PC-9 (cell line): Measurements from ENCODE around the gene OR10P1. TPM values are rescaled to one million over a fixed set of nuclear protein-coding genes. Genes with fewer than 3 reads are reported as not detected.

Experiments
- BruUV-seq: library from RNA; stranded (reverse); fragments of 400-500 nt; replicated peaks from 2 replicates; lab custom pipeline; 2021; lab: Mats Ljungman, UMichigan
- CTCF ChIA-PET: fragments of 300-600 bp; sonication (Branson Sonifier 250); formaldehyde crosslinking; loops from one replicate; lab custom pipeline; 2022; ENCODE audit warnings: antibody characterized with exemption; lab: Charles Lee
- POLR2A ChIA-PET: fragments of 300-600 bp; sonication (Branson Sonifier 250); formaldehyde crosslinking; loops from one replicate; lab custom pipeline; 2022; ENCODE audit warnings: antibody characterized with exemption; ENCODE audit not compliant: unreplicated experiment; lab: Charles Lee
- DNase-seq, 2 experiments: peaks; one replicate each; pipeline versions ENCODE4 v3.0.0 to v3.0.0-alpha.2; 2015 to 2022; ENCODE audit warnings: mixed read lengths in 1 of 2
- H2AFZ ChIP-seq: fragments of 200-600 bp; sonication (generic); 2 replicates; pipeline ENCODE4 v1.8.1; 2017; ENCODE audit warnings: antibody characterized with exemption
- H3F3A ChIP-seq: fragments of 200-600 bp; sonication (generic); 2 replicates; pipeline ENCODE4 v1.8.1; 2017; ENCODE audit warnings: antibody characterized with exemption, mild to moderate bottlenecking, low read depth; ENCODE audit not compliant: insufficient read depth
- H3K27ac ChIP-seq: fragments of 200-600 bp; sonication (generic); 2 replicates; pipeline ENCODE4 v1.6.1; 2016; ENCODE audit warnings: mixed run types
- H3K27me3 ChIP-seq: fragments of 200-600 bp; sonication (generic); 2 replicates; pipeline ENCODE4 v1.6.1; 2016; ENCODE audit warnings: low read depth, mixed run types; ENCODE audit not compliant: insufficient read depth
- H3K36me3 ChIP-seq: fragments of 200-600 bp; sonication (generic); 2 replicates; pipeline ENCODE4 v1.6.1; 2016; ENCODE audit warnings: low read depth, mixed run types
- H3K4me1 ChIP-seq: fragments of 200-600 bp; sonication (generic); replicated peaks from 2 replicates; pipeline ENCODE4 v1.6.1; 2016; ENCODE audit warnings: mixed run types; ENCODE audit not compliant: insufficient read depth
- H3K4me2 ChIP-seq: fragments of 200-600 bp; sonication (generic); 2 replicates; pipeline ENCODE4 v1.6.1; 2017; ENCODE audit warnings: mixed run types
- H3K4me3 ChIP-seq: fragments of 200-600 bp; sonication (generic); 2 replicates; pipeline ENCODE4 v1.6.1; 2016; ENCODE audit warnings: mixed run types
- H3K79me2 ChIP-seq: fragments of 200-600 bp; sonication (generic); 2 replicates; pipeline ENCODE4 v1.6.1; 2017; ENCODE audit warnings: low read depth, mixed run types
- H3K9me2 ChIP-seq: fragments of 200-600 bp; sonication (generic); 2 replicates; pipeline ENCODE4 v1.8.1; 2017; ENCODE audit warnings: mild to moderate bottlenecking; ENCODE audit not compliant: insufficient read depth
- H3K9me3 ChIP-seq: fragments of 200-600 bp; sonication (generic); 2 replicates; pipeline ENCODE4 v1.8.1; 2016; ENCODE audit warnings: low read depth; ENCODE audit not compliant: insufficient read depth
- H4K20me1 ChIP-seq: fragments of 200-600 bp; sonication (generic); 2 replicates; pipeline ENCODE4 v1.8.1; 2017; ENCODE audit not compliant: insufficient read depth
- EZH2 ChIP-seq: fragments of 200-600 bp; sonication (generic); IDR thresholded peaks from 2 replicates; pipeline ENCODE4 v1.8.0; 2017; ENCODE audit warnings: antibody characterized with exemption, low read depth
- intact Hi-C: fragments of 100-400 bp; cut with micrococcal nuclease; formaldehyde crosslinking; loops from one replicate; pipeline ENCODE4 v1.10.0; 2022; ENCODE audit not compliant: unreplicated experiment
- total RNA-seq: library from RNA; stranded (reverse); gene quantifications from 2 replicates; pipeline ENCODE4 v1.2.3, GENCODE V29; 2021
- TF ChIP-seq, protein P1 (sequence below): fragments of 200-600 bp; sonication (generic); conservative IDR thresholded peaks from 2 replicates; pipeline ENCODE4 v1.6.1; 2017; ENCODE audit warnings: mixed run types, antibody characterized with exemption, mild to moderate bottlenecking, moderate library complexity

Gene OR10P1
- total RNA-seq, 1 experiment from 2014 or later = not detected

DNA sequence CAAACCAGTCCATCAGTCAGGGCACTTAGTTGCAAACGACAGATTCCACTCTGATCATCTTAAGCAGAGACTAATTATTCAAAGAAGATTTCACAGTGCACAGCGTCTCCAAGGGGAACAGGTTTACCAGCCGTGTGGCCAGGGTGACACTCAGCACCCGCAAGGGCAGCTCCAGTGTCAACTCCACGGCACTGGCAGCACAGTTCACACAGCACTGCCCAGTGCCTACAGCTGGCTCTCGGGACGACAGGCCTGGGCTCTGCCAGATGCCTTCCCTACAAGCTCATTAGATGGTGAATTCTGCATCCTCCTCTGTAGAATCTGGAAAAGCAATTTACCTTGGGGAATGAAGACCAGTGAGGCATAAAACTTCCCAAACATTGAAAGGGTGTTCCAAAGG, 4.9 kb downstream of the OR10P1 start:
- H3K4me1 ChIP-seq = no peaks in the 10 kb centered on the region
- POLR2A ChIA-PET = no interaction called here
- H3K79me2 ChIP-seq = no peaks in the 10 kb centered on the region
- no peak for TF ChIP-seq EZH2
- TF ChIP-seq, protein P1, sequence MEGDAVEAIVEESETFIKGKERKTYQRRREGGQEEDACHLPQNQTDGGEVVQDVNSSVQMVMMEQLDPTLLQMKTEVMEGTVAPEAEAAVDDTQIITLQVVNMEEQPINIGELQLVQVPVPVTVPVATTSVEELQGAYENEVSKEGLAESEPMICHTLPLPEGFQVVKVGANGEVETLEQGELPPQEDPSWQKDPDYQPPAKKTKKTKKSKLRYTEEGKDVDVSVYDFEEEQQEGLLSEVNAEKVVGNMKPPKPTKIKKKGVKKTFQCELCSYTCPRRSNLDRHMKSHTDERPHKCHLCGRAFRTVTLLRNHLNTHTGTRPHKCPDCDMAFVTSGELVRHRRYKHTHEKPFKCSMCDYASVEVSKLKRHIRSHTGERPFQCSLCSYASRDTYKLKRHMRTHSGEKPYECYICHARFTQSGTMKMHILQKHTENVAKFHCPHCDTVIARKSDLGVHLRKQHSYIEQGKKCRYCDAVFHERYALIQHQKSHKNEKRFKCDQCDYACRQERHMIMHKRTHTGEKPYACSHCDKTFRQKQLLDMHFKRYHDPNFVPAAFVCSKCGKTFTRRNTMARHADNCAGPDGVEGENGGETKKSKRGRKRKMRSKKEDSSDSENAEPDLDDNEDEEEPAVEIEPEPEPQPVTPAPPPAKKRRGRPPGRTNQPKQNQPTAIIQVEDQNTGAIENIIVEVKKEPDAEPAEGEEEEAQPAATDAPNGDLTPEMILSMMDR = no peak
- peaks cover 75% of the 10 kb centered on the region for H3K27me3 ChIP-seq
- no peak overlapping the region for H3K4me3 ChIP-seq
- no peaks in the 10 kb centered on the region for H3K9me2 ChIP-seq
- no peak overlapping the region for H2AFZ ChIP-seq
- H3K27ac ChIP-seq = no peak overlapping the region
- no peaks in the 10 kb centered on the region for H3F3A ChIP-seq
- no TSS peak for BruUV-seq
- intact Hi-C loops = no loop called here
- H3K36me3 ChIP-seq = no peaks in the 10 kb centered on the region
- no peaks in the 10 kb centered on the region for H3K9me3 ChIP-seq
- no peak for DNase-seq
- CTCF ChIA-PET = interaction anchor here (0.6 kb wide), 1 partner anchor 26 kb away, joined by 18 read pairs; no protein-coding TSS in a partner anchor
- no peak overlapping the region for H3K4me2 ChIP-seq
- H4K20me1 ChIP-seq = no peaks in the 10 kb centered on the region

DNA sequence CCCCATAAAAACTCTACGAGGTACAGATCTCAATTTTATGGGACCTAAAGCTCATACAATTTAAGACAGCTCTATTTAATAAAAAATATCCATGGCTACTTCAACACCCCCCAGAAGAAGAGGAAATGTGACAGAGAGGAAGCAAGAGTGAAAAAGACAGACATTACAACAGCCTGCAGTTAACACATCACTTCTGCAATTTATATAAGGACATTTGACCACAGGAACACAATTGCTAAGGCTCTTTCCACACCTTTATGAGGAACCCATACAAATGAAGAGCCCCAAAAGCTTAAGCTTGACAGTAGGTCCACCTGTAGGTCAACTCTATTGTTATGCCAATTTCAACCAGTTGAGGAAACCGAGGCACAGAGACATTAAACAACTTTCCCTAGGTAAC, 5.6 kb downstream of the OR10P1 start:
- no peak for DNase-seq
- no TSS peak for BruUV-seq
- no peaks in the 10 kb centered on the region for H3K9me3 ChIP-seq
- no peak for TF ChIP-seq EZH2
- TF ChIP-seq, protein P1 = no peak
- no peaks in the 10 kb centered on the region for H3K36me3 ChIP-seq
- H3K9me2 ChIP-seq = no peaks in the 10 kb centered on the region
- H4K20me1 ChIP-seq = no peaks in the 10 kb centered on the region
- no peak overlapping the region for H3K27ac ChIP-seq
- H2AFZ ChIP-seq = no peak overlapping the region
- no peak overlapping the region for H3K4me3 ChIP-seq
- intact Hi-C loops = no loop called here
- H3K27me3 ChIP-seq = peaks cover 71% of the 10 kb centered on the region
- H3F3A ChIP-seq = no peaks in the 10 kb centered on the region
- no peaks in the 10 kb centered on the region for H3K4me1 ChIP-seq
- no peaks in the 10 kb centered on the region for H3K79me2 ChIP-seq
- H3K4me2 ChIP-seq = no peak overlapping the region
- POLR2A ChIA-PET = no interaction called here
- CTCF ChIA-PET = interaction anchor here (0.6 kb wide), 1 partner anchor 25 kb away, joined by 18 read pairs; no protein-coding TSS in a partner anchor

DNA sequence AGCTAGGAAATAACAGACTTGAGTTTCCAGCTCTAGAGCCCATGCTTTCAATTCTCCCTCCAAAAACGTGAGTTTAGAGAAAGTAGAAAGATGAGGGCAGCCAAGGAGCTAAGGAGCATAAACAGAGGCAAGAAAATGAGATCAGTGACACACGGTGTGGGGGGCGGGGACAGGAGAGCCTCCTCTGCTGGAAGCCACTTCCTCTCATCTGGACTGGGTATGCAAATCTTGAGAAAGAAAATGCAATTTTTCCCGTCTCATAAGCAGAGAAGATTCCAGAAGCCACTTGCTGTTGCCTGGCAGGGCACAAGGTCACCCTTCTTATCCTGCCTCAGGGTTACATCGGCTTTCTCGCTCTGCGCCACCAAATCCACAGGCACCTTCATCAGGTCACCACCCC, 6.0 kb downstream of the OR10P1 start:
- Histone ChIP-seq H3K36me3 (no peaks in the 10 kb centered on the region), H3F3A (no peaks in the 10 kb centered on the region), H3K4me2 (no peak overlapping the region), H3K9me2 (no peaks in the 10 kb centered on the region), H4K20me1 (no peaks in the 10 kb centered on the region), H3K27ac (no peak overlapping the region), H3K79me2 (no peaks in the 10 kb centered on the region), H3K27me3 (peaks cover 67% of the 10 kb centered on the region), H3K9me3 (no peaks in the 10 kb centered on the region), H3K4me3 (no peak overlapping the region), H3K4me1 (no peaks in the 10 kb centered on the region), H2AFZ (no peak overlapping the region)
- ChIA-PET POLR2A (no interaction called here), CTCF (no interaction called here)
- TF ChIP-seq EZH2 = no peak
- TF ChIP-seq, protein P1 = no peak
- no TSS peak for BruUV-seq
- DNase-seq = no peak
- intact Hi-C loops = no loop called here
